HepG2 (cell line): ENCODE results near the gene SLC25A23. TPM values are rescaled to one million over a fixed set of nuclear protein-coding genes. Genes with fewer than 3 reads are reported as not detected.

Source experiments
- ARID3A ChIP-seq: IDR thresholded peaks from 2 replicates; pipeline ENCODE4 v1.6.1; 2012; ENCODE audit warnings: low read depth, low read length, improper control_type of control experiment
- HNRNPLL ChIP-seq: fragments of 200-400 bp; formaldehyde crosslinking; IDR thresholded peaks from 2 replicates; pipeline ENCODE4 v1.6.1; 2017; ENCODE audit warnings: mild to moderate bottlenecking, low read depth, low read length; ENCODE audit not compliant: poor library complexity, severe bottlenecking
- LCORL ChIP-seq, 2 experiments: fragments of 450-650 bp in 1 of 2; sonication (generic) in 1 of 2; formaldehyde crosslinking in 1 of 2; IDR thresholded peaks; 2 replicates each; pipeline versions ENCODE4 v1.5.0 to v1.6.1; 2017 to 2020; ENCODE audit warnings: antibody characterized with exemption in 1 of 2, missing genetic modification reagents in 1 of 2
- PHF21A ChIP-seq: sonication (generic); formaldehyde crosslinking; IDR thresholded peaks from 2 replicates; pipeline ENCODE4 v1.5.0; 2020; ENCODE audit warnings: mild to moderate bottlenecking, missing genetic modification reagents
- STAT6 ChIP-seq: sonication (generic); formaldehyde crosslinking; IDR thresholded peaks from 2 replicates; pipeline ENCODE4 v1.4.0; 2020; ENCODE audit warnings: missing genetic modification reagents, mild to moderate bottlenecking, borderline replicate concordance
- ZBTB20 ChIP-seq: sonication (generic); formaldehyde crosslinking; IDR thresholded peaks from 2 replicates; pipeline ENCODE4 v1.8.1; 2023; ENCODE audit warnings: missing genetic modification reagents, low read depth, mild to moderate bottlenecking, borderline replicate concordance
- ZNF142 ChIP-seq: sonication (generic); formaldehyde crosslinking; IDR thresholded peaks from 2 replicates; pipeline ENCODE4 v1.4.0; 2020; ENCODE audit warnings: missing genetic modification reagents
- ZSCAN29 ChIP-seq: sonication (generic); formaldehyde crosslinking; conservative IDR thresholded peaks from 2 replicates; pipeline ENCODE4 v1.4.0; 2020; ENCODE audit warnings: mild to moderate bottlenecking, missing genetic modification reagents
- polyA plus RNA-seq, 8 experiments: library from polyadenylated mRNA; depleted of rRNA in 3 of 8; stranded (reverse) in 7 of 8; unstranded in 1 of 8; fragments of >200 nt; fragmentation: Illumina TruSeq in 4 of 8; extraction: Trizol in 4 of 8; gene quantifications; 2 replicates each; pipeline versions ENCODE4 v1.2.1 to v1.2.3, GENCODE V29; 2011 to 2016; ENCODE audit warnings: low read depth in 4 of 8, missing spikeins in 1 of 8, mixed read lengths in 1 of 8; ENCODE audit not compliant: insufficient read depth in 1 of 8
- total RNA-seq, 5 experiments: library from RNA; depleted of rRNA; stranded (reverse); fragments of >200 nt; fragmentation: Illumina TruSeq; extraction: Trizol; gene quantifications; 2 replicates each; pipeline ENCODE4 v1.2.3, GENCODE V29; 2016; ENCODE audit warnings: low read depth in 1 of 5
- TF ChIP-seq, protein P1 (sequence below): sonication (generic); formaldehyde crosslinking; conservative IDR thresholded peaks from 2 replicates; pipeline ENCODE4 v1.4.0; 2020; ENCODE audit warnings: missing genetic modification reagents
- TF ChIP-seq, protein P2 (sequence below): IDR thresholded peaks from 2 replicates; pipeline ENCODE4 v1.6.1; 2018; ENCODE audit warnings: missing genetic modification reagents, mild to moderate bottlenecking, missing compliant biosample characterization

The SLC25A23 gene
- total and polyA plus RNA-seq, 2 of the 13 experiments (the other 11 are each of a cell fraction or from before 2014, with no cell fraction given), result 12.4 to 15.2 TPM

DNA sequence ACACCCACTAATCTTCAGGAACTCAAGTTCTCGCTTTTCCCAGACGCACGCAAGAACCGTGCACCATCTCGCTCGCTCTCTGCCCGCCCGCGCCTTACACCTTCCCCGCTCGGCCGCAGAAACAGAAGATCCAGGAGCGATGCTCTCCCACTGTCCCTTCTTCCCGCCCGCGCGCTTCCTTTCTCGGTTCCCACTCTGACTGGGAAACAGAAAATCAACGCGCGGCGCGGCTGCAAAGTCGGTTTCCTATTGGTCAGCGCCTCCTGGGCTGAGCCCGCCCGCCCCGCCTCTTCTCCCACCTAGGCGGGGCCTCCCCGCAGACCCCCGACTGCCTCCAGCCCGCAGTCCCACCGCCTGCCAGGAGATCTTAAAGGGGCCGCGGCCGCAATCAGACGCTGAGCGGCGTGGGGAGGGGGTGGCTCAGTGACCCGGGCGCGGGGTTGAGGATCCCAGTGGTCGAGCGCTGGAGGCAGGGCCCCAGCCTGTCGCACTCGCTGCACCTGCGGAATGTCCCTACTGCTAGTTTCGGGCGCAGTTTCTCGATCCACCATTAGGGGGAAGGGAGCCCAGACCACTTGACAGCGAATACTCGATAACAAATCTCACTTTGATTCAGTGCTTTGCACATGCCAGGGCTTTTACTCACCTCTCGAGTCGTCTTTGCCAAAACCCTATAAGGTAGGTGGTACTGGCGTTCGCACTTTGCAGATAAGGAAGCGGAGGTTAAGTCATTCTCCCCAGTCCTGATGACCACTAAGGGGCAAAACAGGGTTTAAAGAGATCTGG is 700 bp upstream of the SLC25A23 start (continued):
- TF ChIP-seq ZNF142 (CRISPR knock-in tag) (peak; percentile 100), PHF21A (peak; percentile 43; the same call in 1 of the 2 replicates), STAT6 (CRISPR knock-in tag) (no peak), ARID3A (no peak; the same call in 1 of the 2 replicates), HNRNPLL (peak; percentile 68), ZSCAN29 (peak; percentile 77), ZBTB20 (0 out of 2 replicates have a peak, but pooled peaks have one; percentile 77), LCORL (IDR thresholded peaks at IDR 0.05) (no peak), LCORL (CRISPR knock-in tag; IDR thresholded peaks at IDR 0.05) (peak; percentile 20; the same call in 1 of the 2 replicates)
- TF ChIP-seq, protein P1, sequence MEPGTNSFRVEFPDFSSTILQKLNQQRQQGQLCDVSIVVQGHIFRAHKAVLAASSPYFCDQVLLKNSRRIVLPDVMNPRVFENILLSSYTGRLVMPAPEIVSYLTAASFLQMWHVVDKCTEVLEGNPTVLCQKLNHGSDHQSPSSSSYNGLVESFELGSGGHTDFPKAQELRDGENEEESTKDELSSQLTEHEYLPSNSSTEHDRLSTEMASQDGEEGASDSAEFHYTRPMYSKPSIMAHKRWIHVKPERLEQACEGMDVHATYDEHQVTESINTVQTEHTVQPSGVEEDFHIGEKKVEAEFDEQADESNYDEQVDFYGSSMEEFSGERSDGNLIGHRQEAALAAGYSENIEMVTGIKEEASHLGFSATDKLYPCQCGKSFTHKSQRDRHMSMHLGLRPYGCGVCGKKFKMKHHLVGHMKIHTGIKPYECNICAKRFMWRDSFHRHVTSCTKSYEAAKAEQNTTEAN (CRISPR knock-in tag), result 0 out of 2 replicates have a peak, but pooled peaks have one; percentile 30
- TF ChIP-seq, protein P2, sequence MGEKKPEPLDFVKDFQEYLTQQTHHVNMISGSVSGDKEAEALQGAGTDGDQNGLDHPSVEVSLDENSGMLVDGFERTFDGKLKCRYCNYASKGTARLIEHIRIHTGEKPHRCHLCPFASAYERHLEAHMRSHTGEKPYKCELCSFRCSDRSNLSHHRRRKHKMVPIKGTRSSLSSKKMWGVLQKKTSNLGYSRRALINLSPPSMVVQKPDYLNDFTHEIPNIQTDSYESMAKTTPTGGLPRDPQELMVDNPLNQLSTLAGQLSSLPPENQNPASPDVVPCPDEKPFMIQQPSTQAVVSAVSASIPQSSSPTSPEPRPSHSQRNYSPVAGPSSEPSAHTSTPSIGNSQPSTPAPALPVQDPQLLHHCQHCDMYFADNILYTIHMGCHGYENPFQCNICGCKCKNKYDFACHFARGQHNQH (CRISPR knock-in tag), result peak; percentile 81
